GM06990 (cell line): ENCODE results near the gene NT5M.

ENCODE experiments used
- DNase-seq: peaks from one replicate; pipeline ENCODE4 v3.0.0-alpha.2; 2011; ENCODE audit not compliant: insufficient read length; ENCODE audit errors: extremely low read depth
- H3K27me3 ChIP-seq: replicated peaks from 2 replicates; pipeline ENCODE4 v1.6.0; 2011; ENCODE audit warnings: low read length; ENCODE audit not compliant: control insufficient read depth, insufficient read depth
- H3K36me3 ChIP-seq: 2 replicates; pipeline ENCODE4 v1.5.1; 2011; ENCODE audit warnings: low read length; ENCODE audit not compliant: control insufficient read depth, insufficient read depth
- H3K4me3 ChIP-seq: replicated peaks from 2 replicates; pipeline ENCODE4 v1.5.1; 2011; ENCODE audit warnings: low read depth, mild to moderate bottlenecking, control low read depth, low read length
- TF ChIP-seq, protein P1 (sequence below): IDR thresholded peaks from 2 replicates; pipeline ENCODE4 v1.5.1; 2011; ENCODE audit warnings: low read length, control low read depth, mild to moderate bottlenecking, inconsistent platforms; ENCODE audit not compliant: insufficient read depth, poor library complexity, severe bottlenecking

Gene NT5M

GRCh38 chr17:17350491-17351355 lies 47.5 kb downstream of the NT5M start:
- H3K36me3 ChIP-seq, result no peaks in the 10 kb centered on the region
- no peak for DNase-seq
- TF ChIP-seq, protein P1, sequence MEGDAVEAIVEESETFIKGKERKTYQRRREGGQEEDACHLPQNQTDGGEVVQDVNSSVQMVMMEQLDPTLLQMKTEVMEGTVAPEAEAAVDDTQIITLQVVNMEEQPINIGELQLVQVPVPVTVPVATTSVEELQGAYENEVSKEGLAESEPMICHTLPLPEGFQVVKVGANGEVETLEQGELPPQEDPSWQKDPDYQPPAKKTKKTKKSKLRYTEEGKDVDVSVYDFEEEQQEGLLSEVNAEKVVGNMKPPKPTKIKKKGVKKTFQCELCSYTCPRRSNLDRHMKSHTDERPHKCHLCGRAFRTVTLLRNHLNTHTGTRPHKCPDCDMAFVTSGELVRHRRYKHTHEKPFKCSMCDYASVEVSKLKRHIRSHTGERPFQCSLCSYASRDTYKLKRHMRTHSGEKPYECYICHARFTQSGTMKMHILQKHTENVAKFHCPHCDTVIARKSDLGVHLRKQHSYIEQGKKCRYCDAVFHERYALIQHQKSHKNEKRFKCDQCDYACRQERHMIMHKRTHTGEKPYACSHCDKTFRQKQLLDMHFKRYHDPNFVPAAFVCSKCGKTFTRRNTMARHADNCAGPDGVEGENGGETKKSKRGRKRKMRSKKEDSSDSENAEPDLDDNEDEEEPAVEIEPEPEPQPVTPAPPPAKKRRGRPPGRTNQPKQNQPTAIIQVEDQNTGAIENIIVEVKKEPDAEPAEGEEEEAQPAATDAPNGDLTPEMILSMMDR, result no peak
- H3K4me3 ChIP-seq, result no peak overlapping the region
- H3K27me3 ChIP-seq, result no peaks in the 10 kb centered on the region

DNA sequence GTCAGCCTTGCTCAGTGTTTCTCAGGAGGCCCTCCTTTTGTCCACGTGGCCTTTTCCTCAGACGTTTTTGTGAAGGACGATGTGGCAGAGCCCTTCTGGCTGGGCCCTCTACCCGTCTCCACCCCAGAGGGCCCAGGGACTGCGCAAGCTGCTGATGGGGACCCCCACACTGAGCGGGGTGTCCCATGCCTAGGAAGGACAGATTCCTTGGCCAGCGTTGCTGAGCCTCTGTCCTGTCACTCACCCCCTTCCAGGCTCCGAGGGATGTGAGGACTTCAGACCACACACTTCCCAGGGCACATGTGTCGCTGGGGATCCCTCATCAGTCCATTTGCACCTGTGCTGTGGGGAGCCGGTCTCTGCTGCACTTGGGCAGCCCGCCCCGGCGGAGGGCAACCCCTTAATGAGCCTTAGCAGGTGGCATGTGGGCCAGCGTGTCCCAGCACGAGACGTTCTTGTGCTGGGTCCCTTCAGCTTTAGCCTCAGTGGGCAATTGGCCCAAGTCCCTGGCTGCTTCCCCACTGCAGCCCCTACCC lies 48.3 kb downstream of the NT5M start:
- Histone ChIP-seq H3K4me3 (no peak overlapping the region), H3K27me3 (no peaks in the 10 kb centered on the region), H3K36me3 (no peaks in the 10 kb centered on the region)
- no peak for DNase-seq
- TF ChIP-seq, protein P1, result no peak

GRCh38 chr17:17351901-17352781 lies 49.0 kb downstream of the NT5M start:
- TF ChIP-seq, protein P1, result no peak
- Histone ChIP-seq H3K4me3 (no peak overlapping the region), H3K27me3 (no peaks in the 10 kb centered on the region), H3K36me3 (no peaks in the 10 kb centered on the region)
- DNase-seq, result no peak

- TF ChIP-seq, protein P1, result no peak
- Histone ChIP-seq H3K36me3 (no peaks in the 10 kb centered on the region), H3K27me3 (no peaks in the 10 kb centered on the region), H3K4me3 (no peak overlapping the region)
- DNase-seq, result no peak
Observed at GRCh38 chr17:17352836-17353624, 49.9 kb downstream of the NT5M start.
